Breast epithelium (tissue), 3 donors: ENCODE measurements around the gene UBE2H.

ENCODE experiments used
- CTCF ChIP-seq, 3 donors: fragments of 450-650 bp; IDR thresholded peaks; one replicate each; pipeline ENCODE4 v1.5.1; 2016 to 2017; ENCODE audit warnings: antibody characterized with exemption in 3 of 3, mild to moderate bottlenecking in 3 of 3, moderate library complexity in 3 of 3
- POLR2A ChIP-seq: fragments of 450-650 bp; IDR thresholded peaks from one replicate; pipeline ENCODE4 v1.6.1; 2016; ENCODE audit warnings: antibody characterized with exemption, mild to moderate bottlenecking, moderate library complexity
- POLR2AphosphoS5 ChIP-seq, 3 donors: sonication (generic); formaldehyde crosslinking; IDR thresholded peaks; one replicate each; pipeline ENCODE4 v1.6.1; 2017; ENCODE audit warnings: antibody characterized with exemption in 3 of 3

- TF ChIP-seq CTCF (IDR thresholded peaks at IDR 0.05), result no peak
- no peak for TF ChIP-seq POLR2AphosphoS5 (IDR thresholded peaks at IDR 0.05)
- no peak for TF ChIP-seq POLR2A
Observed at GRCh38 chr7:129886818-129887186, 66.0 kb downstream of the UBE2H start.
